Endothelial cell of umbilical vein (primary cell): Measurements from ENCODE around the gene ADCY7.

ENCODE experiments used
- POLR2A ChIP-seq: IDR thresholded peaks from 2 replicates; pipeline ENCODE4 v1.6.1; 2012; ENCODE audit warnings: low read depth, mild to moderate bottlenecking, control low read depth, low read length
- TF ChIP-seq, protein P1 (sequence below), 2 donors: IDR thresholded peaks; 1 replicate in 1 of 2; 2 replicates in 1 of 2; pipeline ENCODE4 v1.5.1; 2011; ENCODE audit warnings: low read length in 2 of 2, mild to moderate bottlenecking in 2 of 2, moderate library complexity in 2 of 2, control low read depth in 1 of 2, inconsistent platforms in 1 of 2, low read depth in 1 of 2; ENCODE audit not compliant: insufficient read depth in 1 of 2; ENCODE audit errors: extremely low read depth in 1 of 2

DNA sequence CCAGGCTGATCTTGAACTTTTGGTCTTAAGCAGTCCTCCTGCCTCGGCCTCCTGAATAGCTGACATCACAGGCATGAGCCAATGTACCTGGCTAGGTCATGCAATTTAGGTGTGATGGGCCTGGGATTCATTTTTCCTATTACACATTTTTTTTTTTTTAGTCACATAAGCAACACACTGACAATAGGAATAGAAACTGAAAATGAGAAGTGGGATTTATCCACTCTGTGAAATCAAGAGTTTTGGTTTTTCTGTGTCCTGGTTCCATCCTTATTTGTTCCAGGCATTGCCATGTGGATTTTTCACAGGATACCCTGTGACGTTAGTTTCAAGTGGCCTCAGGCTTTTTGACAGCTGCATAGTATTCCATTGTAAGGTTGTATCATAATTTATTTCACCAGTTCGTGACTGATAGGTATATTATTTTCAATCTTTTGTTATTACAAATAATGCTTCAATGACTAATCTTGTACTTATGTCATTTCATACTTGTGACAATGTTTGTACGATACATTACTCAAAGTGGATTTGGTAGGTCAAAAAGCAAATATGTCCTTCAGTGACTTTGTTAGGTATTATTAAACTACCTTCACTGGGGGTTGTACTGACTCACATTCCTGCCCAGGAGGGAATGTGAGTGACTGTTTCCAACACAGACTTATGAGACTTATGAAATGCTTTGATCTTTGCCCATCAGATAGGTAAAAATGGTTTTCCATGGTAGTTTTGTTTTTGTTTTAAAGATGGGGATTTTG is 10.6 kb downstream of the ADCY7 start:
- TF ChIP-seq, protein P1, sequence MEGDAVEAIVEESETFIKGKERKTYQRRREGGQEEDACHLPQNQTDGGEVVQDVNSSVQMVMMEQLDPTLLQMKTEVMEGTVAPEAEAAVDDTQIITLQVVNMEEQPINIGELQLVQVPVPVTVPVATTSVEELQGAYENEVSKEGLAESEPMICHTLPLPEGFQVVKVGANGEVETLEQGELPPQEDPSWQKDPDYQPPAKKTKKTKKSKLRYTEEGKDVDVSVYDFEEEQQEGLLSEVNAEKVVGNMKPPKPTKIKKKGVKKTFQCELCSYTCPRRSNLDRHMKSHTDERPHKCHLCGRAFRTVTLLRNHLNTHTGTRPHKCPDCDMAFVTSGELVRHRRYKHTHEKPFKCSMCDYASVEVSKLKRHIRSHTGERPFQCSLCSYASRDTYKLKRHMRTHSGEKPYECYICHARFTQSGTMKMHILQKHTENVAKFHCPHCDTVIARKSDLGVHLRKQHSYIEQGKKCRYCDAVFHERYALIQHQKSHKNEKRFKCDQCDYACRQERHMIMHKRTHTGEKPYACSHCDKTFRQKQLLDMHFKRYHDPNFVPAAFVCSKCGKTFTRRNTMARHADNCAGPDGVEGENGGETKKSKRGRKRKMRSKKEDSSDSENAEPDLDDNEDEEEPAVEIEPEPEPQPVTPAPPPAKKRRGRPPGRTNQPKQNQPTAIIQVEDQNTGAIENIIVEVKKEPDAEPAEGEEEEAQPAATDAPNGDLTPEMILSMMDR (IDR thresholded peaks at IDR 0.05; ENCODE audit: extremely low read depth in 1 of 2, insufficient read depth in 1 of 2, low read depth in 1 of 2, low read length in 2 of 2): no peak
- TF ChIP-seq POLR2A: no peak
